HG03439 (cell line): ENCODE results near the gene RABL3.
"Not testable (repeated sequence)": the region's sequence is repeated elsewhere in the genome, so short reads cannot be mapped to it uniquely, and the experiment has no call there.

Experiments
- ATAC-seq: cut with Tn5 transposase; IDR thresholded peaks from one replicate; pipeline ENCODE4 v1.9.1; 2021; ENCODE audit warnings: mild to moderate bottlenecking, moderate library complexity; ENCODE audit not compliant: unreplicated experiment

The RABL3 gene

GRCh38 chr3:120742198-120742848 is at the start of gene RABL3, which contains the start of gene GTF2E1:
Gene RABL3, minus strand, starts transcription at chr3:120742516. Its CDS starts 9 bp downstream, at chr3:120742507.
Gene GTF2E1, plus strand, starts transcription at chr3:120742744. Its CDS starts 7,809 bp downstream, at chr3:120750553.
- ATAC-seq = peak; percentile 99

- ATAC-seq = no peak
These were observed 49.6 kb upstream of the RABL3 start for GRCh38 chr3:120791913-120792312.

GRCh38 chr3:120791010-120791409 is 48.7 kb upstream of the RABL3 start:
- no peak for ATAC-seq

GRCh38 chr3:120785832-120786231 is 43.5 kb upstream of the RABL3 start:
- ATAC-seq = peak; percentile 54

- peak; percentile 96 for ATAC-seq
These were observed 38.7 kb upstream of the RABL3 start for GRCh38 chr3:120780977-120781376.

GRCh38 chr3:120778776-120779175 is 36.5 kb upstream of the RABL3 start:
- no peak for ATAC-seq

GRCh38 chr3:120775411-120775810 is 33.1 kb upstream of the RABL3 start:
- ATAC-seq = no peak

GRCh38 chr3:120773932-120774331 is 31.6 kb upstream of the RABL3 start:
- ATAC-seq = peak; percentile 61

GRCh38 chr3:120772081-120772480 is 29.8 kb upstream of the RABL3 start:
- no peak for ATAC-seq

GRCh38 chr3:120770891-120771290 is 28.6 kb upstream of the RABL3 start:
- no peak for ATAC-seq

GRCh38 chr3:120769436-120769835 is 27.1 kb upstream of the RABL3 start:
- no peak for ATAC-seq

- no peak for ATAC-seq
These were observed 24.8 kb upstream of the RABL3 start for GRCh38 chr3:120767106-120767505.

- ATAC-seq = no peak
These were observed 24.3 kb upstream of the RABL3 start for GRCh38 chr3:120766576-120766975.

GRCh38 chr3:120765830-120766493 is 23.6 kb upstream of the RABL3 start:
- peak; percentile 72 for ATAC-seq

GRCh38 chr3:120764206-120764605 is 21.9 kb upstream of the RABL3 start:
- ATAC-seq = peak; percentile 14

GRCh38 chr3:120763601-120764000 is 21.3 kb upstream of the RABL3 start:
- ATAC-seq = peak; percentile 81

- ATAC-seq = no peak
These were observed 20.3 kb upstream of the RABL3 start for GRCh38 chr3:120762615-120763014.

- not testable (repeated sequence) for ATAC-seq
These were observed 16.2 kb upstream of the RABL3 start for GRCh38 chr3:120758551-120758950.

- no peak for ATAC-seq
These were observed 13.7 kb upstream of the RABL3 start for GRCh38 chr3:120756061-120756460.

- ATAC-seq = no peak
These were observed 11.5 kb upstream of the RABL3 start for GRCh38 chr3:120753810-120754209.

- no peak for ATAC-seq
These were observed 10.5 kb upstream of the RABL3 start for GRCh38 chr3:120752865-120753264.

- no peak for ATAC-seq
These were observed 9.9 kb upstream of the RABL3 start for GRCh38 chr3:120752230-120752629.
